Measurements from ENCODE around the gene PELO.
A peak's percentile ranks its signal among the peaks of the same experiment; 100 is the strongest.
"Not testable (repeated sequence)": the region's sequence is repeated elsewhere in the genome, so short reads cannot be mapped to it uniquely, and the experiment has no call there.

Gene PELO

DNA sequence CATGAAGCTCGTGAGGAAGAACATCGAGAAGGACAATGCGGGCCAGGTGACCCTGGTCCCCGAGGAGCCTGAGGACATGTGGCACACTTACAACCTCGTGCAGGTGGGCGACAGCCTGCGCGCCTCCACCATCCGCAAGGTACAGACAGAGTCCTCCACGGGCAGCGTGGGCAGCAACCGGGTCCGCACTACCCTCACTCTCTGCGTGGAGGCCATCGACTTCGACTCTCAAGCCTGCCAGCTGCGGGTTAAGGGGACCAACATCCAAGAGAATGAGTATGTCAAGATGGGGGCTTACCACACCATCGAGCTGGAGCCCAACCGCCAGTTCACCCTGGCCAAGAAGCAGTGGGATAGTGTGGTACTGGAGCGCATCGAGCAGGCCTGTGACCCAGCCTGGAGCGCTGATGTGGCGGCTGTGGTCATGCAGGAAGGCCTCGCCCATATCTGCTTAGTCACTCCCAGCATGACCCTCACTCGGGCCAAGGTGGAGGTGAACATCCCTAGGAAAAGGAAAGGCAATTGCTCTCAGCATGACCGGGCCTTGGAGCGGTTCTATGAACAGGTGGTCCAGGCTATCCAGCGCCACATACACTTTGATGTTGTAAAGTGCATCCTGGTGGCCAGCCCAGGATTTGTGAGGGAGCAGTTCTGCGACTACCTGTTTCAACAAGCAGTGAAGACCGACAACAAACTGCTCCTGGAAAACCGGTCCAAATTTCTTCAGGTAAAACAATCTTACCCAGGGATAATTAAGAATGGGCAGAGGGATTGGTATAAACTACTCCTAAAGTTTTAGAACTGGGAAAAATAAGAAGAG lies 12.9 kb downstream of the PELO start:
- peak; percentile 57 for DNase-seq (ENCODE audit: low spot score)

DNA sequence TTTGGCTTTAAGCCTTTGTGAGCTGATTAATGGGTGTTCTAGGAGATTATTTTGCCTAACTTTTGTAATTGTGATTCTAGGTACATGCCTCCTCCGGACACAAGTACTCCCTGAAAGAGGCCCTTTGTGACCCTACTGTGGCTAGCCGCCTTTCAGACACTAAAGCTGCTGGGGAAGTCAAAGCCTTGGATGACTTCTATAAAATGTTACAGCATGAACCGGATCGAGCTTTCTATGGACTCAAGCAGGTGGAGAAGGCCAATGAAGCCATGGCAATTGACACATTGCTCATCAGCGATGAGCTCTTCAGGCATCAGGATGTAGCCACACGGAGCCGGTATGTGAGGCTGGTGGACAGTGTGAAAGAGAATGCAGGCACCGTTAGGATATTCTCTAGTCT lies 13.6 kb downstream of the PELO start:
- no peak for DNase-seq (ENCODE audit: low spot score)

DNA sequence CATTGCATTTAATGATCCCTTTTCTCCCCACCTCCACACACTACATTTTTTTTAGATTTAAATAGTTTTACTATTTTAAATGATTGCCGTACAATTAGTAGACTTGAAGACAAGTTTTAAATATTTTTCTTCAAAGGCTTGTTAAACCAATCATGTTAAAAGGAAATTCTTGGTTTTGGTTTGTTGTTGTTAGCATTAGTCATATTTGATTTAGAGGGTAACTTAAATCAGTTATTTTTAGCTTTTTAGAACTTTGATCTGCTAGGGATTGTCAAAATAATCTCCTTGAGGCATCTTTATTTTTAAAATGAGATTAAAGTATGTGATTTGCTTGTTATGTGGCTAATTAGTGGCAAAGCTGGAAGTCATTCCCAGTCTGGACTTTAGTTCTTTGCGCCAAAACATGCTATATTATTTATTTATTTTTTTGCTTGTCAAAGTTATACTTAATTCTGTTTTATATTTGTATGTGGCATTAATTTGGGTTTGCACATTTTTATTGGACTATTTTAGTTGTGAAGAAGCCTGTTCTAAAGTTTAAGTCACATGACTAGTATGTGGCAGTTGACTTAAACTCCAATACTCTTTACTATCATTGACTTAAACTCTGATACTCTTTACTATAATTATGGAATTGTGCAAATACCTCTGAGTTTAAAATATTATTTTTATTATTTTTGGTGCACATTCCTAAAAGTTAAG lies 14.7 kb downstream of the PELO start:
- no peak for DNase-seq (ENCODE audit: low spot score)

DNA sequence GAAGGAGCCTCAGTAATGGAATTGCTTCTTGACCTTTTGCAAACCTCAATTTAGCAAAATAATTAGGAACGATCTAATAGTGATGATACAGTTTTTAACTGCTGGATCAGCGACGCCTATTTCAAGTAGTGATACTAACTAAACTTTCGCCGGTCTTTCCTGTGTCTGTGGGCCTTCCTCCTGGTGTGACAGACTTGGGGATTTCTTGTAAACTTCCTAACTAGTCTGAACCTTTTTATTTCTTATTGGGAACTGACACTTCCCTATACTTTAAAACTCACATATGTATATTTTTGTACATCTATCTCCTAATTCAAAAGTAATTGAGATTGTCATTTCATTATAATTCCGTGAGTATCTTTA lies 15.2 kb downstream of the PELO start:
- DNase-seq (ENCODE audit: low spot score), result no peak

DNA sequence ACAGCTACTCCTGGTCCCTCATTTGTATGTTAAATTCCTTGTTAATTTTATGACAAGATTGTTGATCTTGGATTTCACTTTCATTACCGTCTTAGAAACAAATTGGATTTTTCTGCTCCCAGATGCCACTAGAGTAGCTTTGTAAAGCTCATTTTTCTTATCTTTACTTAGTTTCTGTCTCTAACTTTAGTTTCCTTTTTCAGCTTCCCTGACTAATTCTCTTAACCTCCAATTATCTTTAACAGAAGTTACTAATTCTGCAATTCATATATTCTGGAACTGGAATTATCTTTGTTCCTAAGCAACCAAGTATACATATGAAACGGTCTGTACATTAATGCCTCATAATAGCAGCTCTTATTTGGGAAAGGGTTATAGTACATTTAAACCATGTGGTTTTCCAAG lies 16.7 kb downstream of the PELO start:
- DNase-seq (ENCODE audit: low spot score), result no peak

DNA sequence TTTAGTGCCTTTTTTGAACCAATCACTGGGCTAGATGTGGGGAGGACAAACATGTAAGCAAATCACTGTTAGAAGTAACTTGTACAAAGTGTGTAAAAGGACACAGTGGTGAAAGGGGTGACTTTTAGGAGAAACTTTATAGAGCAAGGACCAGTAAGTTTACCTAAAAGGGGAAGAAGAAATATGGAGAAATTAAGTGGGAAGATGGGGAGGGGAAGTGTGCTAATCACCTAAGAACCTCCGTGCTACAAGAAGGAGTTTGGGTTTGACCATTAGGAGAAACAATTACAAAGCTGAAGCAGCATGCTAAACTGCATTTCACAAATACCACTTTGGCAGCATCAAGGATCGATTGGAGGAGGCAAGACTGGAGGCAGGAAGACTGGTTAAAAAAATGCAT lies 17.3 kb downstream of the PELO start:
- no peak for DNase-seq (ENCODE audit: low spot score)

DNA sequence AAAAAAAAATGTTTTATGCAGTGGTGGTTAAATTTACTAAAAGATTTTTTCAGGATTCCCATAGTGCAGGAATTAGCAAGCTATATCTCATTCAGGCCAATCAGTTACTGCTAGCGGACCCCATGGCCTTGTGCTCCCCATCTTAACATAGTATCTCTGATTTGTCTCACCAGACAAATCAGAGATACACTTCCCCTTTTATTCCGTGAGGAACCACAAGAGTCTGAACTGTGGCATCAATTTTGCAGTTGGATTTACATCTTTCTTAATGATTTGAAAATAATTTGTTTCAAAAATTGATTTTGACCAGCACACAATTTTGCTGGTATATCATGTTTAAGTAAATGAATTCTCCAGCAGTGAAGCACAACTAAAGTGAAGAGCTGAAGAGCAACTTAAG lies 17.9 kb downstream of the PELO start:
- no peak for DNase-seq (ENCODE audit: low spot score)

DNA sequence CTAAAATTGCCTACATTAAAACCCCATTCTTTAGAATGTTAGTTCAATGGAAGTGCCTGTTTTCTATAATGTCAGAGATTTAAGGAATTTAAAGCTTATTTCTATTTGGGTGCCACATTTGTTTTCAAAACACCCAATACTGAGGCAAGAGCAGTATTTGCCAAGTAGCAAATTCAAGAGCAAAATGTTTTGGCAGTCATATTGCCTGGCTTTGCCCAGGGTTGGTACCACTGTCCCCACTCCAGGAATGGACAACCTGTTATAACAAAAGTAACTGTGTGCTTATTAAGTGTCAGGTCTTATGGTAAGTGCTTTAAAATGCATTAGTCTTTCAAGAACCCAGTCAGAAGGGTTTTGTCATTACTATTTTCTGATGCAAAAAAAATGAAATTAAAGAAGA lies 19.3 kb downstream of the PELO start:
- no peak for DNase-seq (ENCODE audit: low spot score)

DNA sequence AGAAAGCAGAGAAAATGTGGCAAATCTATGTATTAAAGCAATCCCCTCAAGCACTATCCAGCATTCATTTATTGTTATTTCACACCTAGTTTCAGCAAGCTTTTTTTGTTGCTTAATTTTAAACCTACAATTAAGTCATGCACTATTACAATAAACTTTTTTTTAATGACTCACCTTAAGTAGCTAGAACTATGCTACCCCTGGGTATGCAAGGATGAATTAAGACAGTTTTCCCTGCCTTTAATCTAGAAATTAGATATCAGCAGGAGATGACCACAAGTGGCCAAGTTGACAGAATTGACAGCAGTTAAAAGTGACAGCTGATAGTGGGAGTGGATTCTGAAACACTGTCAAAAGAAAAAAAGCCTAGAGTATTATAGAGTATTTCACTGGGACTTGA lies 20.0 kb downstream of the PELO start:
- DNase-seq (ENCODE audit: low spot score), result no peak

DNA sequence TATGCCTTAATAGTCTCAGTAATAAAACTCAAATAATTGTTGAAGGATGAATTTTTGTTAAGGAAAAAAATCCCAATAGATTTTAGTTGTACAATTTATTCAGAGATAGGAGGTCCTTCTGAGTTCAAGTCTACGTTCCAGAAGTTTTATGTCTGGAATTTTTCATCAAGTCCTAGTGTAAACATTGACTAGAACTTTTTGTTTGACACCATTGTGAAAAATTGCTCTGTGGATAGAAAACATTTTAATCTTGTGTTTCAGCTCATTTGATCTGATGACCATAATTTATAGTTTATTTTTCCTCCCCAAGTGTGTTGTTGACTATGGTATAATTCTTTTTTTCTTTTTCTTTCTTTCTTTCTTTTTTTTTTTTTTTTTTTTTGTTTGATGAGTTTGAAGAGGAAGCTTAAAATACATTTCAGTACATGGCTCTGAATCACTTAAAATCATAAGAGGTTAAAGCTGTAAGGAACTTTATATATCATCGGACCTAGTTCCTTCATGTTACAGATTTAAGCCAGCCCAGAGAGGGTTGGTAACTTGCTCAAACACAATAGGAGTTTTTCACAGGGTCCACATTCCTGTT lies 20.7 kb downstream of the PELO start:
- DNase-seq (ENCODE audit: low spot score), result no peak

DNA sequence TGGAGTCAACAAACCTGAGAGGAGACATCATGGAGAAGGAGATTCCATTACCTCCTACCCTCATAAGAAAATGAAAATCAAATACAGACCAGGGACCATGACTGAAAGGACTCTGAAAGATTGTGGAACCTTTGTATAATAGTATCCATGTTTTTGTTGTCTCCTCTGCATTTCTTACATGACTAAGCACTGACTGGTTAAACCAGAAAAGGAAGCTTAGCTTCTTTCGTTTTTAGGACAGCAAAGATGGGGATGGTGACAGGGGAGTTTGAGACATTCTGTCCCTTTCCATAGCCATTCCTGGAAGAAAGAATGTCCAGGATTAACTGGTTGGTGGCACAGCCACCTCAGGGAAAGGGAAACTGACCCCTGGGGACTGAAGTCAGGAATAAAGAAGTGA lies 22.2 kb downstream of the PELO start:
- DNase-seq (ENCODE audit: low spot score), result peak; percentile 27

DNA sequence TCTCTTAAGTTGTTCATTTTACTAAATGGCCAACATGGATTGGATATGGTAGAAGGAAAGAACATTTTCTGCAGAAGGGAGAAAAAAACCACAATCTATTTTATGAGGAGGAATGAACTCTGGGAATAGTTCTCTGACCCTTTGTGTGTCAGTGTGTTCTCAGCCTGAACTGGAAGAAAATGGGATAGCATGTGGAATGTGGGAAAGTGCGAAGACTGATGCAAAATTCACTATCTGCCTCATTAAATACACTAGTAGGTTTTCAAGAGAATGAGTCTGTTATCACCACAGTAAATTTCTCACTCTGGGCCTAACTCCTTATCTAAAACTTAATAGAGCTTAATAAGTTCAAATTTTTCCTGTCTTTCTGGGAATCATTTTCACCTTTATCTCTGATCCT lies 22.7 kb downstream of the PELO start:
- DNase-seq (ENCODE audit: low spot score), result no peak

DNA sequence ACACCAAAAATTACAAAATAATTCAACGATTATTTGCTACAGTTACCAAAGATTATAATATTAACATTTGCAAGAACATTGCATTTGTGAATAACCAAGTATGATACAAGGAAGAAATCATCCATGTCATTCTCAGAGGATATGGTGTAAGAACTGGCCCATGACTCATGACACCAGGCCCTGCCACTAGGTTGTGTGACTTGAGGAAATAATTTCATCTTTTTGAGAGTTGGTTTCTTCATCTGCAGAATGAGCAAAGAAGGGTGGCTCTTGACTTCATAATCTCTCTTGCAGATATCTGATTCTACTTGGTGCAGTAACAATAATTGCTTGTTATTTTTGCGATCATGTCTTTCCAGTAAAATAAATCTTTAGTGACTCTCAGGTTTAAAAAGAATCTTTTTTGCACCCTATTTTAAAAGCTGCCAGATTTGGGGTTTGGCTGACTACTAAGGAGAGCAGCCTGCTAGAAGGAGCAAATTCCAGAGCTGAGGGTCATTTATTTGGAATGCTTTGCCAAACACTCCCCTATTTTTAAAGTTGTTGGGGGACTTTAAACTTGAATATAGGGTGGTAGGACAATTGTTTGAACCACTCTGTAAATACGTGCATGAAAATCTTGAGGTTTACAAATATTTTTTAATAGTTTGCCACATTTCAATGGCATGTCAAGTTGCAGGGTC lies 23.5 kb downstream of the PELO start:
- peak; percentile 55 for DNase-seq (ENCODE audit: low spot score)

DNA sequence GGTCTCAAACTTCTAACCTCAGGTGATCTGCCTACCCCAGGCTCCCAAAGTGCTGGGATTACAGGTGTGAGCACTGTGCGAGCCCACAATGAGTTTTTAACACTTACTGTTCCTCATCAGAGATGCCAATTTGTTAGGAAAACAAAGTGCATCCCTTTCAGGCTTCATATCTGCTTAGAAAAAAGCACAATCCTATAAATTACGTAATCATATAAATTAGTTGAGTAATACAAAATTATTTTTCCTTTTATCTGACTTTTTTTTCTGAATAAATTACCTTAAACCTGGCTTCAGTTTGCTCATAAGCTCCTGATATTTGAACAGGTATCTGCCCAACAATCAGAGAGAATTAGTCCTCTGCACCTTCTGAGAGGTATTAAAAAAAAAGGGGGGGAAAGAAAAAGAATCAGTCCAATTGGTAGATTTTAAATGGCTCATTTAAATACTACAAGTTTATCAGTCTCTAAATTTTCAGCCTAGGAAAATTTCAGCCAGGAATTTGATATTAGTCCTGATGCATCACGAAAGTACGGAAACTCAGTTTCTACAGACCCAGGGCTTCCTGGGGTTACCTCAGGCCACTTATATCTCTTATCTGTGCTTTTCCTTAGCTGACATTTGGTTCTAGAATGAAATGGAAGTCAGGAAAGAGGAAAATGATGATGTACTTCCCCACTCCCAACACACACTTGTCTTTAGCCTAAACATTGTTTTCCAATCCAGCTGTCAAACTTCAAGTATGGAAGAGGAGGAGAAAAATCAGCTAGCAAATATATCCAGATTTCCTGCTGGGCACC lies 26.8 kb downstream of the PELO start:
- no peak for DNase-seq (ENCODE audit: low spot score)

DNA sequence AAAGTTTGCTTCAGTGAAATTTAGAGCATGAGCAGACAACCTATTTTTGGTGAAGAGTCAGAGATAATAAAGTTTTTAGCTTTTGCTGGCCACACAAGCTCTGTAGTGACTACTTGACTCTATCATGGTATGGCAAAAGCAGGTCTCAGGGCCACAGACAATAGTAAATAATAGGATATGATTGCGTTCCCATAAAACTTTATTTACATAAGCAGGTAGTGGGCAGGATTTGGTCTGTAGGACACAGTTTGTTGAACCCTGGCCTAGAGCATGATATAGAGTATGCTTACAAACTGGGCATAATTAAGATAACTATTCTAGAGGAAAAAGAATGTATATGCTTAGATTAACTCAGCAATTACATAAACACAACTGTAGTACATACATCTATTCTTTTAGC lies 30.1 kb downstream of the PELO start:
- no peak for DNase-seq (ENCODE audit: low spot score)

DNA sequence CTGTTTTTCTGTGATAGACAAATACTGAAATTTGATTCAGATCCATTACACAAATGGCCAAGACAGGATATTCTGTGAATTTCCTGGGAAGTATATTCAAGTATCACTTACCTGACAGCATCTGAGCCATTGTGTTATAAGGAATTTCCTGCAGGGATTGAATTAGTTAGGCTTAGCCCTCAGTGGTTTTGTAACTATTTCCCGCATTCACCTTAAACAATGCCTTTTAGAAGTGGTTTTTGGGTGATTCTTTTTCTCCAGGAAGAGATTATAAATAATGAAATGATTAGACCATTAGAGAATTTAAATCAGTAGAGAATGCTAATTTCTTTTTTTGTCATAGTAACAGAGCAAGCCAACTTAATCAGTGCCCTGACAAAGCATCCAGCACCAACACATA lies 30.6 kb downstream of the PELO start:
- DNase-seq (ENCODE audit: low spot score), result no peak

DNA sequence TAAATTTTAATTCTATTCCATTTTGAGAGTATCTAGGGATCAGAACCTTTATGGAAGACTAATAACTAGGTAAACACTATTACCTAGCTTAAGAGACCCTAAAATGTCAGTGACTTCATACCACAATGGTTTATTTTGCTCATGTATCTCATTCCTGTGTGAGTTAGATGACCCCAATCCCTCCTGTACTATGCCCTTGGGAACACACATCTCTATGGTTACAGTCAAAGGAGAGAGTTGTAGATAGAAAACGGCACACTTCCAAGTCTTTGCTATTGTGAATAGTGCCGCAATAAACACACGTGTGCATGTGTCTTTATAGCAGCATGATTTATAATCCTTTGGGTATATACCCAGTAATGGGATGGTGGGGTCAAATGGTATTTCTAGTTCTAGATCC lies 31.1 kb downstream of the PELO start:
- not testable (repeated sequence) for DNase-seq (ENCODE audit: low spot score)

DNA sequence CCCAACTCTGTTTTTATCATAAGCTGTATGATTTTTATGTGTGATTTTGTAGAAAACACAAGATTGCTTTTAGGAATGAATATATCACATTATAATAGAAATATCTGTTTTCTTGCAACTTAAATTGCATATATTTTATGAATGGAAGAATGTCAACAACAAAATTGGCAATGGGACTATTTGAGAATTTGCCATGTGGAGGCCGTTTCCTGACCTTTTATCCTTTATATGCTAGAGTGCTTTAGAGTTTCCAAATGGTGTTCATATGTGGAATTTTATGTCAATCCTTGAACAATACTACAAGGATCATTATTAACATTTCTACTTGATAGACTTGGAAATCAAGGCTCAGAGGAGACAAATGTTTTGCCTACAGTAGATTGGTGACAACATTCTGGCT lies 34.2 kb downstream of the PELO start:
- DNase-seq (ENCODE audit: low spot score), result no peak

DNA sequence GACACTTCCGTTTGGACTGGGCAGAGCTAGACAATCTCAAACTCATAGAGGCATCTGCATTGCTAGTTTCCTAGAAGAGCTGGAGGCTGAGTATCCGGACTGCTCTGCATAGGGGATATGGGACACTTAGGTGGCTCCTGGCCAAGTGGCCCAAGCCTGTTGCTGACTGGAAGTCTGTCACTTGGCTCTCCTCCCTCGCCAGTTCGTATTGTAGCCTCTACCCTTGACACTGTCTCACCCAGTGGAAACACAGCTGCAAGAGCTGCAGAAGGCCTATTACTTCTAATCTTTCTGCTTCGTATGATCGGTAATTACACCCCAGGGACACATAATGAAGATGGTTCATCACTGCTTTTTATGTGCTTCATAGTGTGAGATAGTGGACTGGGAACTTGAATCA lies 34.7 kb downstream of the PELO start:
- DNase-seq (ENCODE audit: low spot score), result no peak

DNA sequence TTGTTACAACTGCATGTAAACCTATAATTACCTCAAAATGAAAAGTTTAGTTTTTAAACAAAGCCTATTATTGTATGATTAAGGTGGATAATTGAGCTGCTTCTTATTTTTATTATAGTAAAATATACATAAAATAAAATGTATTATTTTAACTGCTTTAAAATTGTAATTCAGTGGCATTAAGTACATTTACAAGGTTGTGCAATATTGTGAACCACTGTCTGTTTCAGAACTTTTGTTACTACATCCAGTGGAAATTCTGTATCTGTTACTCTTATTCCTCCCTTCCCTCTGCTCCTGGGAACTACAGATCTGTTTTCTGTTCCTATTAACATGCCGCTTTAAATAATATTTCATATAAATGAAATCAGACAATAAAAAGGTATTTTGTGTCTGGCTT lies 37.1 kb downstream of the PELO start:
- DNase-seq (ENCODE audit: low spot score), result no peak

DNA sequence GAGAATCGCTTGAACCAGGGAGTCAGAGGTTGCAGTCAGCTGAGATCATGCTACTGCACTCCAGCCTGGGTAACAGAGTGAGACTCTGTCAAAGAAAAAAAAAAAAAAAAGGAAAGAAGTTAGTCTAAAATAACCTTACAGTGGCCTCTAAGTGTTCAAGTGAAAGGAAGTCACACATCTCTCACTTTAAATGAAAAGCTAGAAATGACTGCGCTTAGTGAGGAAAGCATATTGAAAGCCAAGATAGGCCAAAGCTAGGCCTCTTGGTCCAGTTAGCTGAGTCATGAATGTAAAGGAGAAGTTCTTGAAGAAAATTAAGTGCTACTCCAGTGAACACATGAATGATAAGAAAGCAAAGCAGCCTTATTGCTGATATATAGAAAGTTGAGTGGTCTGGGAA lies 38.1 kb downstream of the PELO start:
- DNase-seq (ENCODE audit: low spot score), result no peak

DNA sequence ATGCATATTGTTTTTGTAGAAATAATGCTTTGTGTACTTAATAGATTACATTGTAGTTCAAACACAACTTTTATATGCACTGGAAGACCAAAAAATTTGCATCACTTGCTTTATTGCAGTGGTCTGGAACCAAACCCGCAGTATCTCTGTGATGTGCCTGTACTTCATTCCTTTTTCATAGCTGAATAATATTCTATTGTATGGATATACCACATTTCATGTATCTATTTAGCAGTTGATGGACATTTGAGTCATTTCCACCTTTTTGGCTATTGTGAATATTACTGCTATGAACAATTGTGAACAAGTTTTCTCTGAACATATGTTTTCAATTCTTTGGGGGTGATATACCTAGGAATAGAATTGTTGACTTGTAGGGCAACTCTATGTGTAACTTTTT lies 40.1 kb downstream of the PELO start:
- DNase-seq (ENCODE audit: low spot score), result no peak
